NCI-H1105 treated with DMSO at 0.1 percent for 48 hours (cell line): Measurements from ENCODE around the gene SH3BGRL2.
"Not testable (repeated sequence)": the region's sequence is repeated elsewhere in the genome, so short reads cannot be mapped to it uniquely, and the experiment has no call there.

Experiments used
- DNase-seq: peaks from one replicate; lab custom pipeline; 2025; lab: John Stamatoyannopoulos, UW

Gene SH3BGRL2

GRCh38 chr6:79649016-79649415 lies 17.9 kb downstream of the SH3BGRL2 start:
- no peak for DNase-seq

- no peak for DNase-seq
Observed at GRCh38 chr6:79650950-79651349, 19.8 kb downstream of the SH3BGRL2 start.

GRCh38 chr6:79656134-79656533 lies 25.0 kb downstream of the SH3BGRL2 start:
- DNase-seq, result no peak

- no peak for DNase-seq
Observed at GRCh38 chr6:79657238-79657637, 26.1 kb downstream of the SH3BGRL2 start.

GRCh38 chr6:79663655-79664054 lies 32.5 kb downstream of the SH3BGRL2 start:
- not testable (repeated sequence) for DNase-seq

GRCh38 chr6:79665725-79666551 lies 34.8 kb downstream of the SH3BGRL2 start:
- DNase-seq, result no peak

GRCh38 chr6:79666634-79667033 lies 35.5 kb downstream of the SH3BGRL2 start:
- no peak for DNase-seq

GRCh38 chr6:79668381-79668780 lies 37.3 kb downstream of the SH3BGRL2 start:
- no peak for DNase-seq

GRCh38 chr6:79669766-79670165 lies 38.6 kb downstream of the SH3BGRL2 start:
- no peak for DNase-seq

- DNase-seq, result no peak
Observed at GRCh38 chr6:79670789-79671188, 39.7 kb downstream of the SH3BGRL2 start.

- DNase-seq, result peak; percentile 75
Observed at GRCh38 chr6:79671600-79672266, 40.6 kb downstream of the SH3BGRL2 start.

GRCh38 chr6:79672631-79673111 lies 41.5 kb downstream of the SH3BGRL2 start:
- DNase-seq, result no peak

- no peak for DNase-seq
Observed at GRCh38 chr6:79673947-79674346, 42.8 kb downstream of the SH3BGRL2 start.

GRCh38 chr6:79676785-79677736 lies 45.9 kb downstream of the SH3BGRL2 start:
- no peak for DNase-seq

- not testable (repeated sequence) for DNase-seq
Observed at GRCh38 chr6:79682682-79683081, 51.6 kb downstream of the SH3BGRL2 start.

GRCh38 chr6:79684876-79685275 lies 53.7 kb downstream of the SH3BGRL2 start:
- DNase-seq, result no peak

GRCh38 chr6:79686707-79687309 lies 55.7 kb downstream of the SH3BGRL2 start:
- no peak for DNase-seq

- peak; percentile 48 for DNase-seq
Observed at GRCh38 chr6:79687759-79688158, 56.6 kb downstream of the SH3BGRL2 start.

- no peak for DNase-seq
Observed at GRCh38 chr6:79694156-79694555, 63.0 kb downstream of the SH3BGRL2 start.

GRCh38 chr6:79694623-79695343 lies 63.7 kb downstream of the SH3BGRL2 start:
- no peak for DNase-seq

- no peak for DNase-seq
Observed at GRCh38 chr6:79697430-79697829, 66.3 kb downstream of the SH3BGRL2 start.
